GM18867 (cell line): ENCODE results near the gene ZNF497.
"Not testable (repeated sequence)": the region's sequence is repeated elsewhere in the genome, so short reads cannot be mapped to it uniquely, and the experiment has no call there.

Source experiments
- ATAC-seq: cut with Tn5 transposase; IDR thresholded peaks from one replicate; pipeline ENCODE4 v1.9.1; 2021; ENCODE audit warnings: mild to moderate bottlenecking, moderate library complexity; ENCODE audit not compliant: unreplicated experiment

The ZNF497 gene

GRCh38 chr19:58362272-58362994 is at the start of gene ZNF497:
Gene ZNF497 (minus strand): TSS chr19:58362751. CDS start chr19:58357635, 5,116 bp downstream.
- peak; percentile 91 for ATAC-seq

GRCh38 chr19:58409010-58409790 is 46.6 kb upstream of the ZNF497 start:
- peak; percentile 7 for ATAC-seq

GRCh38 chr19:58408152-58409009 is 45.8 kb upstream of the ZNF497 start, which contains the start of gene ZNF584:
Gene ZNF584 (plus strand): TSS chr19:58408649. CDS start chr19:58409148, 499 bp downstream.
- peak; percentile 93 for ATAC-seq

- peak; percentile 6 for ATAC-seq
Measured at GRCh38 chr19:58407658-58408151, 45.2 kb upstream of the ZNF497 start.

GRCh38 chr19:58406818-58407657 is 44.5 kb upstream of the ZNF497 start:
- ATAC-seq = no peak

GRCh38 chr19:58403920-58404478 is 41.4 kb upstream of the ZNF497 start:
- not testable (repeated sequence) for ATAC-seq

- no peak for ATAC-seq
Measured at GRCh38 chr19:58401840-58402421, 39.4 kb upstream of the ZNF497 start.

GRCh38 chr19:58400916-58401839 is 38.6 kb upstream of the ZNF497 start:
- ATAC-seq = peak; percentile 98

- ATAC-seq = no peak
Measured at GRCh38 chr19:58400316-58400915, 37.9 kb upstream of the ZNF497 start.

GRCh38 chr19:58399903-58400302 is 37.4 kb upstream of the ZNF497 start:
- ATAC-seq = no peak

- no peak for ATAC-seq
Measured at GRCh38 chr19:58398545-58398944, 36.0 kb upstream of the ZNF497 start.

- ATAC-seq = no peak
Measured at GRCh38 chr19:58398087-58398486, 35.5 kb upstream of the ZNF497 start.

GRCh38 chr19:58397533-58398037 is 35.0 kb upstream of the ZNF497 start:
- no peak for ATAC-seq

GRCh38 chr19:58396691-58397532 is 34.4 kb upstream of the ZNF497 start:
- ATAC-seq = no peak

GRCh38 chr19:58395979-58396627 is 33.6 kb upstream of the ZNF497 start:
- ATAC-seq = no peak
